Right lobe of liver (tissue), 6 donors: ENCODE measurements around the gene INHBE. TPM values are rescaled to one million over a fixed set of nuclear protein-coding genes. Genes with fewer than 3 reads are reported as not detected.

ENCODE experiments used
- ATAC-seq, 4 donors: fragments of 200-7000 bp; cut with Tn5 transposase; one replicate each; pipeline ENCODE4 v1.9.1; 2020; ENCODE audit warnings: mild to moderate bottlenecking in 4 of 4, moderate library complexity in 4 of 4
- DNase-seq, 3 donors: peaks; one replicate each; pipeline ENCODE4 v3.0.0-alpha.2; 2020
- H3K27ac ChIP-seq, 3 donors: fragments of 200-600 bp; one replicate each; pipeline ENCODE4 v1.8.0; 2022
- H3K27me3 ChIP-seq, 2 donors: fragments of 200-600 bp; one replicate each; pipeline ENCODE4 v1.8.0; 2022
- H3K36me3 ChIP-seq, 4 donors: fragments of 200-600 bp; sonication (generic) in 1 of 4; one replicate each; pipeline versions ENCODE4 v1.5.1 to v1.8.0; 2017 to 2022; ENCODE audit warnings: control low read depth in 1 of 4
- H3K4me1 ChIP-seq, 4 donors: fragments of 200-600 bp; sonication (generic) in 1 of 4; one replicate each; pipeline versions ENCODE4 v1.5.1 to v1.8.0; 2017 to 2022; ENCODE audit warnings: control low read depth in 1 of 4
- H3K4me3 ChIP-seq, 3 donors: fragments of 200-600 bp; one replicate each; pipeline ENCODE4 v1.8.0; 2022
- H3K9me3 ChIP-seq, 4 donors: fragments of 200-600 bp; sonication (generic) in 1 of 4; one replicate each; pipeline versions ENCODE4 v1.5.1 to v1.8.0; 2017 to 2022; ENCODE audit warnings: control low read depth in 1 of 4
- CTCF ChIP-seq, 4 donors: fragments of 200-600 bp in 3 of 4; fragments of 450-650 bp in 1 of 4; IDR thresholded peaks; one replicate each; pipeline versions ENCODE4 v1.5.1 to v1.8.0; 2016 to 2022; ENCODE audit warnings: antibody characterized with exemption in 4 of 4, mild to moderate bottlenecking in 2 of 4
- POLR2A ChIP-seq: fragments of 450-650 bp; IDR thresholded peaks from one replicate; pipeline ENCODE4 v1.6.1; 2017; ENCODE audit warnings: antibody characterized with exemption, mild to moderate bottlenecking
- WGBS: methylation state at CpG from one replicate; pipeline ENCODE4 v1.1.6; 2018; ENCODE audit warnings: low coverage, low lambda C conversion rate; ENCODE audit not compliant: insufficient coverage; ENCODE audit errors: missing lambda C conversion rate; 5-methylcytosine and 5-hydroxymethylcytosine counted together
- intact Hi-C, 2 donors: fragments of 100-400 bp; cut with DNase I; formaldehyde crosslinking; loops; one replicate each; pipeline versions ENCODE4 v1.11.2 to v1.14.1; 2022
- total RNA-seq, 6 experiments: library from RNA; depleted of rRNA in 2 of 6; stranded (reverse); fragments of >200 nt in 2 of 6; fragmentation: NEBNext Ultra II Directional in 3 of 6; extraction: Animal tissue kit (Norgen Biotek cat#: 25700) in 3 of 6; gene quantifications; one replicate each; pipeline versions ENCODE4 v1.1.0 to v1.2.4, GENCODE V29; 2016 to 2023
- donor health status: DM: no; HTN: yes; CAD: no.
- donor health status: DM: no; HTN: no; CAD: no.
- donor health status: DM: no; HTN: no; CAD: no.
- donor health status: DM: no; HTN: yes; CAD: no.
- donor health status: DM: no; HTN: yes; CAD: no.

INHBE gene
- total RNA-seq, 6 experiments from 2014 or later = 17.4 to 302 (median 150) TPM

DNA sequence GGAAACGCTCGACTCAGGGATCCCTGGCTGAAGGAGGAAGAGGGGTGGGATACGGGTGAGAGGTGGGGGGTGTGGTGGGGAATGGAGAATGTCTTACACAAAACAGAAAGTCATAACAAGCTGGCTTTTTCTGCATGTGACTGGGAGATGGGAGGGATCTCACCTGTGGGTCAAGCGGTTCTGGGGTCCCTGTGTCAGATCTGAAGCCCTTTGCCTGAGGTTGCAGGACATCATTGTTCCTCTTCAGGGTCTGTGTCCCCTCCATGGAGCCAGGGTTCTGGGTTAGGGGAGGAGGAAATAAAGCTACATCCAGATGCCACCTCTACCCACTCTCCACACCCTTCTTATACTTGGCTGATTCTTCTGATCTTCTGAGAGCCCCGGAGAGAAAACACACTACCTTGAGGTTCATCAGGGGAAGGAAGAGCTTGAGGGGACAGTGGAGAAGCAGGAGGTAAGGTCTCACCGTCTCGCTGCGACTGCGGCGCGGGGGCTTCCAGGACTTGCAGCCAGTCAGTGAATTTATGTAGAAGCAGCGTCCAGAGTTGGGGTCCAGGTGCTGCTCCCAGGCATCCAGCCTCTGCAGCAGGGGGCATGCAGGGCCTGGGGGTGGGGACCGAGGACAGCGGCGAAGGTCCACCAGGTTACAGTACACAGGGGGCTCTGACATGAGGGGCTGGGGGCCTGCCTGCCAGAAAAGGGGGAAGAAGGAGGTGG is 22.0 kb downstream of the INHBE start:
- peaks cover 0 to 14% of the 10 kb centered on the region in 2 donors for H3K27me3 ChIP-seq
- no peak for DNase-seq
- H3K4me3 ChIP-seq = peak overlapping the region; percentile 25 to 42 (median 29)
- 53% methylated on average over 4 of the region's 15 CpGs for WGBS
- H3K4me1 ChIP-seq = peaks cover 0 to 13% (median 5%) of the 10 kb centered on the region in 4 donors
- peak overlapping the region; percentile 26 to 73 (median 66) for H3K27ac ChIP-seq
- no peak for TF ChIP-seq POLR2A
- no peak for TF ChIP-seq CTCF (IDR thresholded peaks at IDR 0.05)
- H3K36me3 ChIP-seq = no peaks in the 10 kb centered on the region
- no peak for ATAC-seq
- no peaks in the 10 kb centered on the region for H3K9me3 ChIP-seq
- intact Hi-C loops = no loop called here

DNA sequence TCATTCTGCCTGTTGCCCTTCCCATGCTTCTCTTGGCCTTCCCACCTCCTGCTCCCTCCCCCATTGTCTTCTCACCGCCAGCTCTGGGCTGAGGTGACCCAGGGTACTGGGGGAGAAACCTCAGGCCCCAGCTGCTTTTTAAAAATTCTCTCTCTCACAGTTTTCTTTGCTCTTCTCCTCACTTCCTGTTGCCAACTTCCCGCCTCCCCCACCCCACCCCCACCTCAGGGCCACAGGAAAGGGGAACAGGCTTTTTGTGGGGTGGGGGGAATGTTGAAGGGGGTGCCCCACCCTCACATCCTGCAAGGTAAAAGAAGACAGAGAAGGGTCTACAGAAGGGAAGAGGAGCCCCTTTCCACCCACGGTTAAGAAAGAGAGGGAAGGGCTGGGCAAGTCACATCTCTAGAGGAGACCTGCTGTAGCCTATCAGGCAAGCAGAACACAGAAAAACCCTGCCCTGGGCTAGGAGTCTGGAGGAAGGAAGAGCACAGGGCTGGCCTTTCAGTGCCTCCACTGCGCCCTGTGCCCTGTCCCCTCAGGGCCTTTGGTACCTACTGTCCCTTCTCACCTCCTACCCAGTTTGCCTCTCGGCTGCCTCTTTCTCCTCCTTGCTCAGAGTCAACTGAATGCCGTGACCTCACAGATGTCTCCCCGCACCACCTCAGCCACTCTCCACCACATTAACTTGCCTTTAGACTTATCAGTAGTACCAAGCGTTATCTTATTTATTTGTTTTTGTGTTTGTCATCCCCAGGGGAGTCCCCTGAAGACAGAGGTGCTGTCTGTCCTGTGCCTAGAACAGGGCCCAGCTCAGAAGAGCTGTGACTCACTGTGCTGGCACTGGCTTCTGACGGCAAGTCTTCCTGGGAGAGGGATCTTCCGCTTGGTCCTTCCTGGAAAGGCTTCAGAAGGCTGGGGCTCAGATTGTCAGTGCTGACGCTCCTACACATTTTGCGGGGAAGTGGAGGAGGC is 22.9 kb downstream of the INHBE start:
- intact Hi-C loops = no loop called here
- Histone ChIP-seq H3K9me3 (no peaks in the 10 kb centered on the region), H3K4me3 (peak overlapping the region; percentile 25 to 42 (median 29)), H3K27me3 (peaks cover 0 to 14% of the 10 kb centered on the region in 2 donors), H3K36me3 (no peaks in the 10 kb centered on the region), H3K4me1 (peaks cover 0 to 13% (median 5%) of the 10 kb centered on the region in 4 donors), H3K27ac (peak overlapping the region; percentile 50 to 73 (median 66))
- WGBS = 59% methylated on average over 10 of the region's 12 CpGs
- no peak for DNase-seq
- peak; percentile 19 to 53 (median 34) for ATAC-seq
- no peak for TF ChIP-seq CTCF (IDR thresholded peaks at IDR 0.05)
- TF ChIP-seq POLR2A = no peak

DNA sequence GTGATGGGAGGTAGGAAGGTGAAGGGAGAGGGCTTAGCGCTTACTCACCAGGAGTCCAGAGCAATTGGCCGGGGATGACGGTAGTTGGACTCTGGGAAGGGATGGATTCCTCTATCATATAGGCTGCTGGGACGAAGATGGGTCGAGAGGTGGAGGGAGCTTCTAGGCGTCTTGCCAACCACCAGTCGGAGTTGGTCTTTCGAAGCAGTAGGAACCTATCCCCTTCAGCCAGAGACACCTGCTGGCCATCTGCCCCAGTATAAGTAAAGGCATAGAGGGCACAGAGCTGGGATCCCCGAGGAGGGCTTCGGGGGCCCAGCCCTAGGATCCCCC is 23.9 kb downstream of the INHBE start:
- Histone ChIP-seq H3K36me3 (no peaks in the 10 kb centered on the region), H3K9me3 (no peaks in the 10 kb centered on the region), H3K4me1 (peaks cover 0 to 13% (median 5%) of the 10 kb centered on the region in 4 donors), H3K27ac (peak overlapping the region; percentile 50 to 73 (median 66)), H3K27me3 (peaks cover 0 to 14% of the 10 kb centered on the region in 2 donors), H3K4me3 (no peak overlapping the region)
- DNase-seq (no peak), ATAC-seq (no peak)
- intact Hi-C loops = no loop called here
- TF ChIP-seq POLR2A = no peak
- no peak for TF ChIP-seq CTCF (IDR thresholded peaks at IDR 0.05)
- 20% methylated on average over 1 of the region's 10 CpGs for WGBS

DNA sequence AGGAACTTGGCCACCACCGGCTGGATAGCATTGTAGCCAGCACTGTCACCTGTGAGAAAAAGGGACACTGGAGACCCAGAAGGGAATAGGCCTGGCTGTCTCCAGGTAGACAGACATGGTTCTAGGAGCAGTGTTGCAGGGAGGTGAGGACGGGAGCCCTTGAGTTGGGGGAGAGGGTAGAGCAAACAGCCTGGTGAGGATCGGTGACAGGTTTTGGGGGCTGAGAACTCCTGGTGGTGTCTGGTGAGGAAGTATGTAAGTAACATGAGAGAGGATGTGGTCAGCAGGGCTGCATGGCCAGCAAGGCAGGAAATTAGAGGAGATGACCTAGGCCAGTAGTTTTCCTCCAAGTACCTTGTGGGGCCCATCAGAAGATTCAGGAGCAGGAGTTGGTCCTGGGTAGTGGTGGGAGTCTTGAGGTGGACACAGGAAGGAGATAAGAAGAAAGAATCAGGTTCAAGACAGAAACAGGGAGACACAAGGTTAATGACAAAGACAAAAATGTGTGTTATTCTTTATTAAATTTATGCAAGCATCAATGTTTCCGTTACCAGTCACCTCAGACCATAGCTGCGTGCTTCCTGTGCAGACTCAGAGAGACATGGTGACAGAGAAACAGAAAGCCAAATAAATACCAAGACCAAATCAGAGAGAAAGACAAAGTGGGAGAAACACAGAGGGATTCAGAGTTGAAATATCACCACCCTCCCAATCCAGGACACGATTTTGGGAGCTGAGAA is 24.4 kb downstream of the INHBE start, which contains the start of gene ARHGAP9:
TSS of gene ARHGAP9 (minus strand) at position 491 of the 740 bp plus-strand sequence. CDS start at position 31, 460 bp downstream.
- no peak for TF ChIP-seq POLR2A
- no peak for TF ChIP-seq CTCF (IDR thresholded peaks at IDR 0.05)
- Histone ChIP-seq H3K4me1 (peaks cover 0 to 13% (median 5%) of the 10 kb centered on the region in 4 donors), H3K4me3 (no peak within 1 kb of the TSS), H3K36me3 (no peaks in the 10 kb centered on the region), H3K9me3 (no peaks in the 10 kb centered on the region), H3K27me3 (peaks cover 0 to 14% of the 10 kb centered on the region in 2 donors), H3K27ac (peak within 1 kb of the TSS; percentile 50 to 73 (median 66))
- DNase-seq (no peak), ATAC-seq (peak; percentile 4 to 19 (median 7))
- 50% methylated on average over 6 of the region's 6 CpGs for WGBS
- intact Hi-C loops = no loop called here
